Bronchial epithelial cell (primary cell): Measurements from ENCODE around the gene CST6. TPM values are rescaled to one million over a fixed set of nuclear protein-coding genes. Genes with fewer than 3 reads are reported as not detected.

ENCODE experiments used
- DNase-seq: peaks from one replicate; pipeline ENCODE4 v3.0.0-alpha.2; 2010; ENCODE audit warnings: low read depth
- FAIRE-seq: peaks from 2 replicates; lab custom pipeline; 2011; peaks lifted over from hg19 to GRCh38; lab: Jason Lieb, UNC
- H3K27me3 ChIP-seq: 2 replicates; pipeline ENCODE4 v1.5.1; 2011; ENCODE audit warnings: low read length; ENCODE audit not compliant: control insufficient read depth, insufficient read depth
- H3K36me3 ChIP-seq: 2 replicates; pipeline ENCODE4 v1.5.1; 2011; ENCODE audit warnings: low read length; ENCODE audit not compliant: control insufficient read depth, insufficient read depth
- H3K4me3 ChIP-seq: 2 replicates; pipeline ENCODE4 v1.5.1; 2011; ENCODE audit warnings: mild to moderate bottlenecking, low read depth, low read length, control low read depth
- total RNA-seq: library from RNA; depleted of rRNA; stranded (reverse); fragments of >200 nt; gene quantifications from 2 replicates; pipeline ENCODE4 v1.2.1, GENCODE V29; 2014
- TF ChIP-seq, protein P1 (sequence below): IDR thresholded peaks from 2 replicates; pipeline ENCODE4 v1.5.1; 2011; ENCODE audit warnings: mild to moderate bottlenecking, moderate library complexity, low read length, control low read depth, inconsistent platforms; ENCODE audit not compliant: insufficient read depth, severe bottlenecking

CST6 gene
- total RNA-seq, 1 donor from 2014 or later, result 3.9 TPM

DNA sequence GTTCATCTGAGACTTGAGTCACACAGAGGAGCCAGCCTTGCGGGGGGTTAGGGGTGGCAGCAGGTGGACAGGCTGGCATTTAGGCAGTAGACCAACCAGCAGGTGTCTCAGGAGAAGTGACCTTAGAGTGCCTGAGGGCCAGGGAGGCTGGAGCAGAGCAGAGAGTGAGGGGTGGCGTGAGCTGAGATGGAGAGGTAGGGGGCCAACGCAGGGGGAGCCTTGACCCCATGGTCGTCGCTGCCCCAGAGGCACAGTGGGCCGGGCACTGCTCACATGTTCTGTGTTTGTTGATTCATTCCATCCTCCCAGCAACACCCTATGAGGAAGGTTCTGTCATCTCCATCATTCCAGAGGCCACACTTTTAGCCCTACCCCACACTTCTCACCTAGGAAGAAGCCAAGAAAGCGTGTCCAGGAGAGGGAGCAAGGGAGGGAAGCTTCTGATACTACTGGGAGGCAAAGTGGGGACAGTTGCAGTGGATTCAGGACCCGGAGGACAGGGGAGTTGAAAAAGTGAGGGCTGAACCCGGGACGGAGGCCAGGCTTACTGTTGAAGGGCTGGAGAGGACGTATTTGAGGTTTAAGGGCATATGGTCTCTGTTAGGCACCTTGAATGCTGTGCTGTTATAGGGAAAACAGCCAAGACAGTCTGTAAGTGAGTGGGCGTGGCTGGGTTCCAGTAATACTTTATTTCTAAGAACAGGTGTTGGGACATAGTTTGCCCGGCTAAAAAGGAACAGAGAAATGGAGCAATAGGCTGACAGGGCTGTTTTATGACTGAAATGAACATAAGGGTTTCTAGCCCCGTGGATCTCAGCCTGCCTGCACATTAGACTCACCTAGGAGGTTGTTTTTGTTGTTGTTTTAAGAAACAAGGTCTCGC is 43.0 kb upstream of the CST6 start:
- DNase-seq (no peak), FAIRE-seq (peak; percentile 47)
- TF ChIP-seq, protein P1, sequence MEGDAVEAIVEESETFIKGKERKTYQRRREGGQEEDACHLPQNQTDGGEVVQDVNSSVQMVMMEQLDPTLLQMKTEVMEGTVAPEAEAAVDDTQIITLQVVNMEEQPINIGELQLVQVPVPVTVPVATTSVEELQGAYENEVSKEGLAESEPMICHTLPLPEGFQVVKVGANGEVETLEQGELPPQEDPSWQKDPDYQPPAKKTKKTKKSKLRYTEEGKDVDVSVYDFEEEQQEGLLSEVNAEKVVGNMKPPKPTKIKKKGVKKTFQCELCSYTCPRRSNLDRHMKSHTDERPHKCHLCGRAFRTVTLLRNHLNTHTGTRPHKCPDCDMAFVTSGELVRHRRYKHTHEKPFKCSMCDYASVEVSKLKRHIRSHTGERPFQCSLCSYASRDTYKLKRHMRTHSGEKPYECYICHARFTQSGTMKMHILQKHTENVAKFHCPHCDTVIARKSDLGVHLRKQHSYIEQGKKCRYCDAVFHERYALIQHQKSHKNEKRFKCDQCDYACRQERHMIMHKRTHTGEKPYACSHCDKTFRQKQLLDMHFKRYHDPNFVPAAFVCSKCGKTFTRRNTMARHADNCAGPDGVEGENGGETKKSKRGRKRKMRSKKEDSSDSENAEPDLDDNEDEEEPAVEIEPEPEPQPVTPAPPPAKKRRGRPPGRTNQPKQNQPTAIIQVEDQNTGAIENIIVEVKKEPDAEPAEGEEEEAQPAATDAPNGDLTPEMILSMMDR, result no peak
- H3K4me3 ChIP-seq, result no peak overlapping the region
- no peaks in the 10 kb centered on the region for H3K27me3 ChIP-seq
- H3K36me3 ChIP-seq, result peaks cover 33% of the 10 kb centered on the region

DNA sequence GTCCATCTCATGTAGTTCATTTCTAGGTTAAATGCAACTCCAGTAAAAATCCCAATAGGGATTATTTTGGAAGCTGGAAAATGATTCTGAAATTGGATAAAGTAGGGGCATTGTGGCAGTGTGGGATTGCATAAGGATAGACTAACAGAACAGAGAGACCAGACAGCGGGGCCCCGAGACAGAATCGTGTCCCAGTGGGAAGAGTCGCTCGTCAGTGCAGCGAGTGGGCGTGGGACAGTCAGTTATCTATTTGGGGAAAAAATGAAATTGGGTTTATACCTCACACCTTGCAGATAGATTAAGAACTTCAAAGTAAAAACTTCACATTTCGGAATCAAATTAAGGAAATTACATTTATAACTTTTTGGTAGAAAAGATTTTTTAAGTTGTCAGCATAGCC is 39.7 kb upstream of the CST6 start:
- Histone ChIP-seq H3K36me3 (peaks cover 16% of the 10 kb centered on the region), H3K27me3 (no peaks in the 10 kb centered on the region), H3K4me3 (no peak overlapping the region)
- FAIRE-seq (no peak), DNase-seq (no peak)
- TF ChIP-seq, protein P1, result no peak

DNA sequence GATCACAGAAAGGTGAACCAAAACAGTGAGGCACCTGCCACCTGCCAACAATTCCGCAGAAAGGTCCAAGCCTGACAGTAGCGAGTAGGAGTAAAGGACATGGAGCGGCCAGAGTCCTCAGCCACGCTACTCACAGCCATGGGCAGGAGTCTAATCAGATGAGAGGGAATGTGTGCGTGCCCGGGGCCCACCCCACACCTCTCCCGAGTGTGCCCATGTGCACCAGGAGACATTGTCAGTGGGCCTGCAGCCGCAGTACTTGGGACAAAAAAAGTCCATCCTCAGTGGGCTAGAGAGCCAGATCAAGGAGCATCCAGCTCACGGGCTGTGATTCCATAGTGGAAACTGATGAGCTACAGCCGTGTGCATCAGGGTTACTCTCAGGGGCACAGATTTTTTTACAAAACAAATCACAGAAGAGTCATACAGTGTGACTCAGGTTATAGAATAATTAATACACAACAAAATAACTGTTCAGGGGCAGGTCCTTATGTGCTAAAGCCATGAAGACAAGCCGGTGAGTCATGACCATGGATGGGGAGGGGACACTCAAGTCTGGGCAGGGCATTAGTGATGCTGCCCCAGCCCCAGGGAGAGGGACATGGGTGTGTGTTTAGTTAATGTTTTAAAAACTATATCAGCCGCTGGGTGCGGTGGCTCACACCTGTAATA is 38.2 kb upstream of the CST6 start:
- no peak overlapping the region for H3K4me3 ChIP-seq
- no peak for FAIRE-seq
- peak; percentile 99 for DNase-seq

DNA sequence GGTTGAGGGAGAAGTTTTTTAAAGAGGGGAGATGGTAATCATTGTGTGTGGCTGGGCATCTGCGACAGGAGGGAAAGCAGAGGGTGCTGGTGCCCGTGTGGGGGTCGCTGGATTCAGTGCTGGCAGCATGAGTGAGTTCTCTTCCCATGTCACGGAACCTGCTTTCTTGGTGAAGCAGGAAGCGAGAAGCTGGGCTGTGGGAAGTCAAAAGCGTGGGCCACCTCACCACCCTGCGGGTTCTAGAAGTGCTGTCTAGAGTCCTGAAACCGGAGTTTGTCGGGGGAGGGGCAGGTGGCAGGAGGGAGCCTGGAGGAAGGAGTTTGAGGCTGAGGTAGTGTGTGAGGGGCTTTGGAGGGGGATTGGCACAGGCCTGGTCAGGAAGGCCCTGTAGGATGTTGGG is 36.0 kb upstream of the CST6 start:
- peak; percentile 23 for FAIRE-seq
- peaks cover 15% of the 10 kb centered on the region for H3K36me3 ChIP-seq

More for the DNA sequence above, 38.2 kb upstream of the CST6 start:
- Histone ChIP-seq H3K27me3 (no peaks in the 10 kb centered on the region), H3K36me3 (peaks cover 18% of the 10 kb centered on the region)
- TF ChIP-seq, protein P1, result no peak

DNA sequence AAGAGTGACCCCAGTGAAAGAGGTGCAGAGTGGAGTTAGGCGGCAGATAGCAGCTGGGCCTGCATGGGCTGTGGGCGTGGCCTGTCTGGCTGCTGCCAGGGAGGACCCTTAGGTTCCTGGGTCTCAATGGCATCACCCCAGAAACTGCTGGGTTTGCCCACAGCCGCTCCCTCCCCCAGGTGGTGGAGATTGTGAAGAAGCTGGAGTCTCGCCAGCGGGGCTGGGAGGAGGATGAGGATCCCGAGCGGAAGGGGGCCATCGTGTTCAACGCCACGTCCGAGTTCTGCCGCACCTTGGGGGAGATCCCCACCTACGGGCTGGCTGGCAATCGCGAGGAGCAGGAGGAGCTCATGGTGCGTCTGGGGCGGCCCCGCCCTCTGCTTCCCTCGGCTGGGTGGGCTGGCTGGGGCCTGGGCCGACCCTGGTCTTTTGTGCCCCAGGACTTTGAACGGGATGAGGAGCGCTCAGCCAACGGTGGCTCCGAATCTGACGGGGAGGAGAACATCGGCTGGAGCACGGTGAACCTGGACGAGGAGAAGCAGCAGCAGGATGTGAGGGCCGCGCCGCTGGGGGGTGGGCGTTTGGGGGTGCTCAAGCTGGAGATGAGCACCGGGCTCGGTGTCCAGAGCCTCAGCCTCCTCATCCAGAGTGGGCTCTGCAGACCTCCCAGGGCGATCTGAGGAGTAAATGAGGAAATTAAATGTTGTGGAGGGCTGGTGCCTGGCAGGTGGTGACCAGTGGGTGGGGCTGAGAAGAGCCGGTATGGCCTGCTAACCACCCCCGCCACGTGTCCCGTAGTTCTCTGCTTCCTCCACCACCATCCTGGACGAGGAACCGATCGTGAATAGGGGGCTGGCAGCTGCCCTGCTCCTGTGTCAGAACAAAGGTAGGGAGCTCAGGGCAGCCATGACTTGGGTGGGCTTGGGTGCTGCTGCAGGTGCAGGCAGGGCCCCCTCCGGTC is 35.3 kb upstream of the CST6 start:
- no peaks in the 10 kb centered on the region for H3K27me3 ChIP-seq
- DNase-seq (no peak), FAIRE-seq (no peak)
- peaks cover 15% of the 10 kb centered on the region for H3K36me3 ChIP-seq
- TF ChIP-seq, protein P1, result no peak
- no peak overlapping the region for H3K4me3 ChIP-seq

More for the DNA sequence above, 36.0 kb upstream of the CST6 start:
- no peak for DNase-seq
- TF ChIP-seq, protein P1, result no peak
- Histone ChIP-seq H3K4me3 (no peak overlapping the region), H3K27me3 (no peaks in the 10 kb centered on the region)
